HG03045 (cell line): ENCODE measurements around the gene TENM3.

Experiments
- ATAC-seq: cut with Tn5 transposase; IDR thresholded peaks from one replicate; pipeline ENCODE4 v1.9.1; 2021; ENCODE audit warnings: mild to moderate bottlenecking, moderate library complexity; ENCODE audit not compliant: unreplicated experiment

Gene TENM3

GRCh38 chr4:182549356-182549755, 306.2 kb downstream of the TENM3 start:
- ATAC-seq, result no peak

DNA sequence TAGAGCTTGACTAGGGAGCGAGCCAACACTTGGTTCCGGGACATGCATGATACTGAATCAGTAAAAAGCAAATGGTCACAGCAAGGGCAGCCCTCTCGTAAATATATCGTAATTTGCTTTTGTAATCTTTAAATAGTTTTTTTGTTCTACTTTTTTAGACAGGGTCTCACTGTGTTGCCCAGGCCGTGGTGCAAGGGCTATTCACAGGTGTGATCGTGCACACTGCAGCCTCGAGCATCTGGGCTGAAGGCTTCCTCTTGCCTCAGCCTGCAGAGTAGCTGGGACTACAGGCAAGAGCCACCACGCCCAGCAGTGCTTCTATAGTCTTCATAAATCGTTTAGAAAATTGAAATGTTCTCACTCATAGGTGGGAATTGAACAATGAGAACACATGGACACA, 309.7 kb downstream of the TENM3 start:
- no peak for ATAC-seq

DNA sequence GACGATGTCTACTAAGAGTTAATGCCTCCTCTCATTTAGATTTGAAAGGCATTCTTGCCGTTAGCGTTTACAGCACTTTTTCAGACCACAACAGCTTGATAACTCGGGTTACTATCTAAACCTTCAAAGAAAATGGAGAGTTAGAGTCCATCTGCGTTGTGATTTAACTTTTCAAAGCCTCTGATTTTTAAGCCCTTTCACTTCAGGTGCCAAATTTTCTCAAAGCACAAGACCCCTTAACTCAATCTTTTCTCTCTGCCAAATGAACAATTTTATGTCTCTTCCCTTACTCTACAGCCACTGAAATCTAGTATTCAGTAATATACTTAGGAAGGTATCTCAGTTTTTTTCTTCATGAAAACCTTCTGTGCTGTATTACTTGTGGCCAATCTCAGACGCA, 310.5 kb downstream of the TENM3 start:
- no peak for ATAC-seq

DNA sequence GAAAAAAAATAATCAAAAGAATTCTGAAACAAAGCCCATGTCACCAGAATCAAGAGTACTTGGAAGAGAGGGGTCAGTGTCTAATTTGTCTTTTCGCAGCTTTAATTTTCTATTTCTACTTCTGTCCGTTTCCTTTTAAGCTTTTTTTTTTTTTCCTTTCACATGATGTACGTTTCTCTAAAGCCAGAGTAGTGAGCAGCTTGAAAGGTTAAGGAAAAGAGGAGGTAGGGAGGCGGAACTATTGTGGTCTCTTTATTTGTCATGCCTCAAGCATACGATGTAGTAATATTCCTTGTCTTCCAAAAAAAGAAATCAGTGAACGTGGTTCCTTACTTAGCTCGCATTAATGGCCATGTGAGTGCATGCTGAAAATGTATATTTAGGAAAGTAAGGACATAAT, 311.5 kb downstream of the TENM3 start:
- no peak for ATAC-seq

GRCh38 chr4:182555997-182556418, 312.8 kb downstream of the TENM3 start:
- no peak for ATAC-seq

DNA sequence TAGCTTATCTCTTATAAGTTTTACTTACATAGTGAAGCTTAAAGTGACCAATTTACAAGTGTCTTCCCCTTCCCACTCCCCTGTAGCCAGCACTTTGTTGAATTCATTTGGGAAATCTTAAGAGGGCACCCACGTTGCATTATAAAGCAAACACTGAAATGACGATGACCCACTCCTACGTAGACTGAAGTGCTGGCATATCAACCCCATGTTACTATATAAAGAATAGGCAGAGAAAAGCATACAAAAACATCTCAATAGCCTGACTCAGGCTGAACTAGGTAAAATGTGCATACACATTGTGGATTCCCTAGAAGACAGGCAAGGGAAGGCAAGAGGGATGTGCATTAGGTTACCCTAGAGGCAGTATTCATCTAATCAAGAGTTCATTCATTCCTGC, 313.4 kb downstream of the TENM3 start:
- ATAC-seq, result no peak

GRCh38 chr4:182560358-182560757, 317.2 kb downstream of the TENM3 start:
- no peak for ATAC-seq

DNA sequence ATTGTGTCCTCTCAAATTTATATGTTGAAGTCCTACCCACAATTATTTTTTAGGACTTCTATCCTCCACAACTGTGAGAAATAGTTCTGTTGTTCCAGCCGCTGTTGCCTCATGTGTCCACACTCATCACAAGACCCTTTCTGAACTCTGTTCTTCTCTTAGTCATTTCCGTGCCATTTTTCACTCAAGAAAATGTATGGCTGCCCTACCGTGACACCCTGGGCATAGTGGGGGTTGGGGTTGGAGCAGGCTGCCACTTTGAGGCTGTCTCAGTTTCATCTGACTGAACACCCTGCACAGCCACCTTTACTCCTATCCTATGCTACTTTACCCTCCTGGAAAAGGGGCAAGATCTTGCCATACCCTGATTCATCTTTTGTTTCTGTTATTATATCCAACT, 319.1 kb downstream of the TENM3 start:
- no peak for ATAC-seq

DNA sequence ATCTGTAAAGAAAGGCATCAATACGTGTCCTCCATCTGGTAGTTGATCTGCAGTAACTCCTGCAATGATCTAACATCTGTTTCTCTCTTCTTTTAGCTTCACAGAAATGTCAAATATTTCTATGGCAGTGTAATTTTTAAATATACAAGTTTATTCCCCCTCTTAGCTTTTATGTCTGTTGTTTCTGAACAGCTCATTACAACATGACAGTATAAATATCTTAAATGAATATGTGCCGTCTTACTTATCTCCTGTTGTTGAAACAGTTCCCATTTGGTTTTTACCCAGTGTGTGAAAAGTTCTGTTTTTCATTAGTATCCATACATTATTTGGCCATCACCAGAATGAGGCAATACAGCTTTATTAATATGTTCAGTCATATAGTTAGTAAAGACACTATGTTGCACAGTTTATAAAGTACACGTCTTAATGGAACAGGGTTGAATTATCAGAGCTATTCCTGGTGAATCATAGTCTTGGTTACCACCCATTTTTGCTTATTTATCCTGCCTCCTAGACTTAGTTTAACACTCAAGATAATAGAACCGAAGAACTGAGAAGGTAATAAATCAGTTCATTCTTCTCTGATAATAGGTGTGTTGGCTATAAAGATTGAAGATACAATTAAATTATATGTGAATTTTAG, 321.6 kb downstream of the TENM3 start:
- ATAC-seq, result no peak

DNA sequence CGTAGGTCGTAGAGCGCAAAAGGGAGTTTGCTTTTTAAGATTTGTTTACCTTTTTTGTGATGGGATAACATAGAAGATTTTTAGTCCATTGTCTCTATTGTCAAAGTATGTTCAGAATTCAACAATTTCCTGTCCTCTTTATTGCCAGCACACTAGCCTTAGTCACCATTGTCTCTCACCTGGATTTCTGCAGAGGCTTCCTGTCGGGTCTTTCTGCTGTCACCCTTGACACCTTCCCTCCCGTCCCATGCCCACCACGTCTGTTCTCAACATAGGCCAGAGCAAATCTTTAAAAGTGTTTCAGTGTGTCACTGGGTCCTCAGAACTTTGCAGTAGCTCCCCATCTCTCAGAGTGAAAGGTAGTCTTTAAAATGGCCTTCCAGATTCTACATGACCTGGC, 323.9 kb downstream of the TENM3 start:
- no peak for ATAC-seq

DNA sequence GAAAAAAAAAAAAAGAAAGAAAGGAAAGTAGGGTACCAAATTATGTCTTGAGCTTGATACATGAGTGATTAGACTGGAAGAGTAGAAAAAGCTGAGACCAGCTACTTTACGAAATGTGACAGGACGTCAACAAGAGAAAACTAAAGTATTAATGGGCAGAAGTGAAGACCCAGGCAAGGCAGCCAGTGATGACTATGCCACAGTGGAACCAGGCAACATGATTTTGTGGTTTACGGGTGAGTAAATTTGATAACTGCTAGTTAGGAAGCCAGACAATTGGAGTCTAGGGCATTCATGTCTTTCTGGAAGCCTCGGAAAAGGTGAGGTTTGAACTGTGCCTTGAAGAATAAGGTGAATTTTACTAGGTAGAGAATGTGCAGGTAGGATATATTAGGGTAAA, 326.4 kb downstream of the TENM3 start:
- ATAC-seq, result no peak

- ATAC-seq, result no peak
These were observed 331.5 kb downstream of the TENM3 start for GRCh38 chr4:182574706-182575105.

GRCh38 chr4:182575225-182575624, 332.0 kb downstream of the TENM3 start:
- no peak for ATAC-seq

GRCh38 chr4:182576601-182577289, 333.5 kb downstream of the TENM3 start:
- ATAC-seq, result no peak

DNA sequence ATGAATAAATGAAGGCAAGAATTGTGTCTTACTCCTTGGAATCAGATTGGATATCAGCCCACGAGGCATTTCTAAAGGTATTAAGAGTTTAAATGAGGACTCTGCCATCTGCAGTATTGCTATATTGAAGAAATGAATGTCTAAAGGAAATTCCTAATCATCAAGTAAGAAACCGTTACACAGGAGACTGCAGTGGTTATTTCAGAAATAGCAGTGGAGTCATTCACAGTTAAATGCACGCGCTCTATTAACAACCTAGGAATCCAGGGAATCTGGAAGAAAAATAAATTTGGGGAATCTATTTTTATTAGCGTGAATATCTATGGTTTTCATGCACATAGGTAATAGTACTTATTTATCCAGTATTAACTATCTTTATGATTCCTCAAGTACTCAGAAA, 334.2 kb downstream of the TENM3 start:
- no peak for ATAC-seq

DNA sequence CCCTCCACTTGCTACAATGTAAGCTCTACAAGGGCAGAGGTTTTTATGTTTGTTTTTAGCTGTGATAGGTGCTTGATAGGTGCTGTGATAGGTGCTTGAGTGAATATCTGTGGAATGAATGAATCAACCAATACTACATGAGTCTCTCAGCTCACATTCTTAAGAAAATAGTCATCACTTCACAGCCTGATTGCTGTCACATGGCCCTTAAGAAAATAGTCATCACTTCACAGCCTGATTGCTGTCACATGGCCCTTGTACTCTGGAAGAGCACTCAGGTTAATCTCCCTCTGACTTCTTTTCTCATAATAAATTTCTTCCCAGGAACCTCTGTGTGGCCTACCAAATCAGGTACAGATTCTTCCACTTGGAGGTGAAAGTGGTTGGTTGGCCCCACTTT, 335.2 kb downstream of the TENM3 start:
- ATAC-seq, result no peak

GRCh38 chr4:182582245-182582644, 339.0 kb downstream of the TENM3 start:
- no peak for ATAC-seq

DNA sequence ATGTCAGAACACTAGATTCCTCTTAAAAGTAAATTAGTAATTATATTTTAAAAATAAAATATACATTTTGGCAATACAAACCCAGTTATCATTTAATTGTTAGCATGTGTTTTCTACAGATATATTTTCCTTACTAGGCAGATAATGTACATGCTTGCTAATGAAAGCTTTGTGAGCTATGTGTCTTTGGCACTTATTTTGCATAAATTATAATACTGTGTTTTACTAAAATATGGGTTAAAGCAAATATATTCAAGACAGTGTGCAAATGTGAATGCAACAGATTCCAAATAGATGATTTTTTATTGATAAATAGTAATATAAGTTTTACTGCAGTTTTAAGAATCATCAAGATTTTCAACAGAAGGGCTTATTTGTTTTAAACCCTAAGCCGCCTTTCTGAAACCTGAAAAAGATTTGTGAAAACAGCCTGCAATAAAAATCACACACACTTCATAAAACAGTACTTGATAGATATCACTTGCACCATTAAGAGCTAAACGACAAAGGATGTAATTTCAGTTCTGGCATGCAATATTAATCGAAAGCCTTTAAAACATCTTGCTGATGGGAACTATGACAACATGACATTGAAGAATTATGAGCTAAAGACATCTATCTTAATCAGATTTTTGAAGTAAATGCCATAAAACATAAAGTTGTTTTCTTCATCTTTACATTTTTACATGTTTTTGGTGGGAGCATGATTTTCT, 340.7 kb downstream of the TENM3 start:
- ATAC-seq, result no peak

GRCh38 chr4:182585321-182585720, 342.1 kb downstream of the TENM3 start:
- ATAC-seq, result no peak

GRCh38 chr4:182589100-182589499, 345.9 kb downstream of the TENM3 start:
- no peak for ATAC-seq

DNA sequence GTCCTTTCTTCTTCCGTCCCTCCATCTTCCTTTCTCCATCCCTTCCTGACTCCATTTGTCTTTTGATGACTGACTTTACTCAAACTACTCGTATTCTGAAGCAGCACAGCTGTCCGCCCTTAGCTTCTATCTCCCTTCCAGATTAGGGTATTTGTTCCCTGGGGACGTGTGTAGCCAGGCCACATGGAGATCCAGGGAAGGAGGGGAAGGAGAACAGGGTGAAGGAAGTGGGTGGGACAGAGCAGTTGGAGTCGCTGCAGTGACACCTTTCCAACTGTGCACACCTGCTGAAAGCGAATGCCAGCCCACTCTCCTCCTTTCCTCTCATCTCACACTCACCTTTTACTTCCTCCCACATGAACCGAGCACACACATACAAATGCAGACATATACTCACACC, 350.2 kb downstream of the TENM3 start:
- ATAC-seq, result no peak

- ATAC-seq, result no peak
These were observed 350.7 kb downstream of the TENM3 start for GRCh38 chr4:182593864-182594263.
